Measurements from ENCODE around the gene COG5. TPM values are rescaled to one million over a fixed set of nuclear protein-coding genes. Genes with fewer than 3 reads are reported as not detected.

The COG5 gene
- total and polyA plus RNA-seq, 4 experiments from 2014 or later = 39.3 to 87.8 (median 64.6) TPM

GRCh38 chr7:107387573-107388219 is 176.0 kb downstream of the COG5 start:
- DNase-seq = no peak
- Histone ChIP-seq H3K4me1 (ENCODE audit: insufficient read depth, low read length) (no peaks in the 10 kb centered on the region), H3K27ac (ENCODE audit: low read depth, low read length) (no peak overlapping the region), H3K9me3 (ENCODE audit: control insufficient read depth in 1 of 2, low read length in 2 of 2) (no peaks in the 10 kb centered on the region), H3K36me3 (ENCODE audit: insufficient read depth, low read length) (no peaks in the 10 kb centered on the region), H3K4me3 (ENCODE audit: low read length in 2 of 2) (no peak overlapping the region), H3K27me3 (ENCODE audit: insufficient read depth, low read length) (no peaks in the 10 kb centered on the region)
- CTCF ChIA-PET (ENCODE audit: partially characterized antibody) = no interaction called here
- Mint-ChIP-seq H3K4me3 (no peak overlapping the region), H3K9me3 (no peaks in the 10 kb centered on the region), H3K27ac (no peak overlapping the region), H3K27me3 (no peaks in the 10 kb centered on the region), H3K36me3 (peaks cover 3 to 18% of the 10 kb centered on the region in 2 donors), H3K4me1 (peaks cover 0 to 5% (median 4%) of the 10 kb centered on the region in 4 donors)
- intact Hi-C loops (cut with micrococcal nuclease) = no loop called here
- POLR2A ChIA-PET (ENCODE audit: partially characterized antibody) = no interaction called here

DNA sequence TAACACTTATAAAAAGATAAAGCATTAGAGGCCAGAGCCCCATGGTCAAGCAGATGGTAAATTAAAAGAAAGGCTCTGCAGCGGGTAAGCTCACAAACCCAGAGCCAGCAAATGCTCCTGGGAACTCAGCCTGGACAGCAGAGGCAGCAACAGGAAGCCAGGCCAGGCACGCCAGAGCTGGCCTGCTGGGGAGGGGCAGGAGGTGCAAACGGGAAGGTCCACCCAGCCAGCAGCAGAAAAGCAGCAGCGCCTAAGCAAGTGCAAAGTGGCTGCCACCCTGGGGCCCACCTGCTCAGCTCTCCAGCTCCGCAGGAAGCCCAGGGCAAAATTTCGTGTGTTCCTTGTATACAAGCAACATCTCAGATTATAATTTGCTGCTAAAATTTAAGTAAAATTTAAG is 176.6 kb downstream of the COG5 start:
- no peaks in the 10 kb centered on the region for H3K27me3 Mint-ChIP-seq
- H3K9me3 ChIP-seq (ENCODE audit: control insufficient read depth in 1 of 2, low read length in 2 of 2) = no peaks in the 10 kb centered on the region
- H3K36me3 ChIP-seq (ENCODE audit: insufficient read depth, low read length) = no peaks in the 10 kb centered on the region
- ChIA-PET CTCF (ENCODE audit: partially characterized antibody) (no interaction called here), POLR2A (ENCODE audit: partially characterized antibody) (no interaction called here)
- H3K36me3 Mint-ChIP-seq = peaks cover 3 to 18% of the 10 kb centered on the region in 2 donors
- H3K27ac Mint-ChIP-seq = no peak overlapping the region
- no peaks in the 10 kb centered on the region for H3K27me3 ChIP-seq (ENCODE audit: insufficient read depth, low read length)
- DNase-seq = no peak
- peaks cover 0 to 5% (median 4%) of the 10 kb centered on the region in 4 donors for H3K4me1 Mint-ChIP-seq
- no peaks in the 10 kb centered on the region for H3K4me1 ChIP-seq (ENCODE audit: insufficient read depth, low read length)
- H3K27ac ChIP-seq (ENCODE audit: low read depth, low read length) = no peak overlapping the region
- no peak overlapping the region for H3K4me3 Mint-ChIP-seq
- intact Hi-C loops (cut with micrococcal nuclease) = no loop called here
- no peaks in the 10 kb centered on the region for H3K9me3 Mint-ChIP-seq
- no peak overlapping the region for H3K4me3 ChIP-seq (ENCODE audit: low read length in 2 of 2)

- Mint-ChIP-seq H3K27ac (no peak overlapping the region), H3K36me3 (peaks cover 3 to 18% of the 10 kb centered on the region in 2 donors), H3K27me3 (no peaks in the 10 kb centered on the region), H3K4me3 (no peak overlapping the region), H3K4me1 (peaks cover 0 to 5% (median 4%) of the 10 kb centered on the region in 4 donors), H3K9me3 (no peaks in the 10 kb centered on the region)
- ChIA-PET POLR2A (ENCODE audit: partially characterized antibody) (no interaction called here), CTCF (ENCODE audit: partially characterized antibody) (no interaction called here)
- Histone ChIP-seq H3K9me3 (ENCODE audit: control insufficient read depth in 1 of 2, low read length in 2 of 2) (no peaks in the 10 kb centered on the region), H3K36me3 (ENCODE audit: insufficient read depth, low read length) (no peaks in the 10 kb centered on the region), H3K4me1 (ENCODE audit: insufficient read depth, low read length) (no peaks in the 10 kb centered on the region), H3K27ac (ENCODE audit: low read depth, low read length) (no peak overlapping the region), H3K4me3 (ENCODE audit: low read length in 2 of 2) (no peak overlapping the region), H3K27me3 (ENCODE audit: insufficient read depth, low read length) (no peaks in the 10 kb centered on the region)
- no peak for DNase-seq
- intact Hi-C loops (cut with micrococcal nuclease) = no loop called here
Measured at GRCh38 chr7:107386548-107387102, 177.1 kb downstream of the COG5 start.

GRCh38 chr7:107384025-107384424 is 179.7 kb downstream of the COG5 start:
- no peaks in the 10 kb centered on the region for H3K4me1 ChIP-seq (ENCODE audit: insufficient read depth, low read length)
- H3K9me3 ChIP-seq (ENCODE audit: control insufficient read depth in 1 of 2, low read length in 2 of 2) = no peaks in the 10 kb centered on the region
- intact Hi-C loops (cut with micrococcal nuclease) = no loop called here
- peak overlapping the region in 1 of 7 donors; percentile 9 for H3K27ac Mint-ChIP-seq
- H3K4me3 ChIP-seq (ENCODE audit: low read length in 2 of 2) = no peak overlapping the region
- POLR2A ChIA-PET (ENCODE audit: partially characterized antibody) = no interaction called here
- peaks cover 0 to 13% (median 8%) of the 10 kb centered on the region in 4 donors for H3K4me1 Mint-ChIP-seq
- no peaks in the 10 kb centered on the region for H3K27me3 Mint-ChIP-seq
- no peaks in the 10 kb centered on the region for H3K27me3 ChIP-seq (ENCODE audit: insufficient read depth, low read length)
- DNase-seq = no peak
- H3K36me3 ChIP-seq (ENCODE audit: insufficient read depth, low read length) = no peaks in the 10 kb centered on the region
- CTCF ChIA-PET (ENCODE audit: partially characterized antibody) = interaction anchor here (1.1 kb wide), 1 partner anchor 21 kb away, joined by 4 read pairs; no protein-coding TSS in a partner anchor
- H3K36me3 Mint-ChIP-seq = peaks cover 3 to 13% of the 10 kb centered on the region in 2 donors
- no peak overlapping the region for H3K27ac ChIP-seq (ENCODE audit: low read depth, low read length)
- no peaks in the 10 kb centered on the region for H3K9me3 Mint-ChIP-seq
- no peak overlapping the region for H3K4me3 Mint-ChIP-seq

GRCh38 chr7:107383203-107383602 is 180.5 kb downstream of the COG5 start:
- Mint-ChIP-seq H3K4me1 (peaks cover 0 to 13% (median 8%) of the 10 kb centered on the region in 4 donors), H3K9me3 (no peaks in the 10 kb centered on the region), H3K4me3 (no peak overlapping the region), H3K27ac (no peak overlapping the region), H3K27me3 (no peaks in the 10 kb centered on the region), H3K36me3 (peaks cover 3 to 13% of the 10 kb centered on the region in 2 donors)
- ChIA-PET CTCF (ENCODE audit: partially characterized antibody) (no interaction called here), POLR2A (ENCODE audit: partially characterized antibody) (no interaction called here)
- Histone ChIP-seq H3K4me3 (ENCODE audit: low read length in 2 of 2) (no peak overlapping the region), H3K36me3 (ENCODE audit: insufficient read depth, low read length) (no peaks in the 10 kb centered on the region), H3K9me3 (ENCODE audit: control insufficient read depth in 1 of 2, low read length in 2 of 2) (no peaks in the 10 kb centered on the region), H3K27me3 (ENCODE audit: insufficient read depth, low read length) (no peaks in the 10 kb centered on the region), H3K27ac (ENCODE audit: low read depth, low read length) (no peak overlapping the region), H3K4me1 (ENCODE audit: insufficient read depth, low read length) (no peaks in the 10 kb centered on the region)
- DNase-seq = no peak
- intact Hi-C loops (cut with micrococcal nuclease) = no loop called here

DNA sequence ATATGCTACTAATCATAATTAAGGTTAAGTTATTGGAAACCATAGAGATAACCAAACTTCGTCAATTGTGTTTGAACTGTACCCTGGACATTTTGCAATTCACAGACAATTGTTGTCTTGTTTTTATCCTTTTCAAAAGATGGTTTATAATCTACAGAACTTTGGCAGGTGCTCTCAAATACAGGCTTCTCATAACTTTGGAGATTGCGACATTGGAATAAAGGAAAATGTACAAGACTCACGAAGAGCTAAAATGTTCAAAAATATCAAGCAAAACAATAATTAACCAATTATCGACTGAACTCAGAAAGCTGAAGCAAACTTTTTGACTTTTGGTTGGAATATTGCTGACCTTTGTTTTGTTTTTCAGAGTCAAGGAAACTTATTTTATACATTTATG is 182.3 kb downstream of the COG5 start:
- no peak overlapping the region for H3K27ac ChIP-seq (ENCODE audit: low read depth, low read length)
- DNase-seq = no peak
- H3K9me3 ChIP-seq (ENCODE audit: control insufficient read depth in 1 of 2, low read length in 2 of 2) = no peaks in the 10 kb centered on the region
- Mint-ChIP-seq H3K36me3 (peaks cover 3 to 8% of the 10 kb centered on the region in 2 donors), H3K9me3 (no peaks in the 10 kb centered on the region), H3K4me1 (peaks cover 0 to 14% (median 6%) of the 10 kb centered on the region in 4 donors), H3K27ac (no peak overlapping the region), H3K27me3 (no peaks in the 10 kb centered on the region), H3K4me3 (no peak overlapping the region)
- ChIA-PET CTCF (ENCODE audit: partially characterized antibody) (no interaction called here), POLR2A (ENCODE audit: partially characterized antibody) (no interaction called here)
- H3K27me3 ChIP-seq (ENCODE audit: insufficient read depth, low read length) = no peaks in the 10 kb centered on the region
- no peaks in the 10 kb centered on the region for H3K36me3 ChIP-seq (ENCODE audit: insufficient read depth, low read length)
- no peak overlapping the region for H3K4me3 ChIP-seq (ENCODE audit: low read length in 2 of 2)
- intact Hi-C loops (cut with micrococcal nuclease) = no loop called here
- H3K4me1 ChIP-seq (ENCODE audit: insufficient read depth, low read length) = no peaks in the 10 kb centered on the region

GRCh38 chr7:107373354-107373753 is 190.4 kb downstream of the COG5 start:
- POLR2A ChIA-PET (ENCODE audit: partially characterized antibody) = no interaction called here
- CTCF ChIA-PET (ENCODE audit: partially characterized antibody) = no interaction called here
- intact Hi-C loops (cut with micrococcal nuclease) = loop anchor here (5.0 kb wide), 1 partner anchor 354 kb away; no protein-coding TSS in a partner anchor

More at GRCh38 chr7:107373354-107373753, 190.4 kb downstream of the COG5 start:
- Mint-ChIP-seq H3K4me3 (no peak overlapping the region), H3K9me3 (peaks cover 0 to 3% (median 0%) of the 10 kb centered on the region in 8 donors), H3K27me3 (no peaks in the 10 kb centered on the region), H3K36me3 (peaks cover 5 to 17% of the 10 kb centered on the region in 2 donors), H3K4me1 (peaks cover 0 to 3% (median under 1%) of the 10 kb centered on the region in 4 donors), H3K27ac (no peak overlapping the region)
- no peak for DNase-seq
- Histone ChIP-seq H3K4me3 (ENCODE audit: low read length in 2 of 2) (no peak overlapping the region), H3K27me3 (ENCODE audit: insufficient read depth, low read length) (no peaks in the 10 kb centered on the region), H3K9me3 (ENCODE audit: control insufficient read depth in 1 of 2, low read length in 2 of 2) (no peaks in the 10 kb centered on the region), H3K4me1 (ENCODE audit: insufficient read depth, low read length) (no peaks in the 10 kb centered on the region), H3K27ac (ENCODE audit: low read depth, low read length) (no peak overlapping the region), H3K36me3 (ENCODE audit: insufficient read depth, low read length) (no peaks in the 10 kb centered on the region)
